Measurements from ENCODE around the gene MRPL19. TPM values are rescaled to one million over a fixed set of nuclear protein-coding genes. Genes with fewer than 3 reads are reported as not detected.

MRPL19 gene
- total and polyA plus RNA-seq, 7 experiments from 2014 or later = 14.2 to 44.8 (median 26.2) TPM

Other genes with a start within 250 kb of the MRPL19 start
- under 1 TPM in 1 of 5 experiments, not detected in 4; 0.62 TPM for gene EVA1A, start 85.8 kb upstream of the MRPL19 start, total RNA-seq
- gene EVA1A, start 85.8 kb upstream of the MRPL19 start, polyA plus RNA-seq = under 1 TPM; 0.52 to 0.53 TPM
- 10 to 100 TPM; 15.8 to 29.1 (median 23.5) TPM for gene GCFC2, start 64.1 kb downstream of the MRPL19 start, total RNA-seq
- 10 to 100 TPM; 27.9 to 31.7 TPM for gene GCFC2, start 64.1 kb downstream of the MRPL19 start, polyA plus RNA-seq

Measured in naive thymus-derived CD4-positive, alpha-beta T cell (primary cell).